Natural killer cell (primary cell): ENCODE results near the gene DHCR24. TPM values are rescaled to one million over a fixed set of nuclear protein-coding genes. Genes with fewer than 3 reads are reported as not detected.

Experiments used
- ATAC-seq, 3 donors: fragments of 150-1000 bp in 2 of 3; fragments of 200-7000 bp in 1 of 3; cut with Tn5 transposase; 1 replicate in 1 of 3; 2 replicates in 2 of 3; pipeline ENCODE4 v1.10.0; 2021; ENCODE audit warnings: mild to moderate bottlenecking in 2 of 3, moderate library complexity in 2 of 3
- DNase-seq, 2 donors: peaks; one replicate each; pipeline versions ENCODE4 v3.0.0 to v3.0.0-alpha.2; 2013 to 2021; ENCODE audit warnings: mixed read lengths in 1 of 2
- H3K27ac ChIP-seq: one replicate; pipeline ENCODE4 v1.5.1; 2013; ENCODE audit warnings: mild to moderate bottlenecking, low read length
- H3K27me3 ChIP-seq: one replicate; pipeline ENCODE4 v1.6.1; 2013; ENCODE audit warnings: low read length; ENCODE audit not compliant: control insufficient read depth, insufficient read depth
- H3K36me3 ChIP-seq: one replicate; pipeline ENCODE4 v1.6.1; 2013; ENCODE audit warnings: low read length; ENCODE audit not compliant: control insufficient read depth, insufficient read depth
- H3K4me1 ChIP-seq: one replicate; pipeline ENCODE4 v1.6.1; 2013; ENCODE audit warnings: low read length; ENCODE audit not compliant: control insufficient read depth, insufficient read depth
- H3K4me3 ChIP-seq: one replicate; pipeline ENCODE4 v1.5.1; 2013; ENCODE audit warnings: low read length
- H3K9me3 ChIP-seq: one replicate; pipeline ENCODE4 v1.6.1; 2013; ENCODE audit warnings: low read length; ENCODE audit not compliant: control insufficient read depth, insufficient read depth
- H3K27ac Mint-ChIP-seq, 2 donors: one replicate each; pipeline ENCODE4 v1.8.0; 2022; ENCODE audit warnings: mild to moderate bottlenecking in 2 of 2, mixed read lengths in 2 of 2, moderate library complexity in 1 of 2
- H3K27me3 Mint-ChIP-seq, 2 donors: one replicate each; pipeline ENCODE4 v1.8.0; 2022; ENCODE audit warnings: low read depth in 2 of 2, mixed read lengths in 2 of 2
- H3K36me3 Mint-ChIP-seq: one replicate; pipeline ENCODE4 v1.8.0; 2022; ENCODE audit warnings: mixed read lengths
- H3K4me1 Mint-ChIP-seq, 2 donors: one replicate each; pipeline ENCODE4 v1.8.0; 2022; ENCODE audit warnings: mixed read lengths in 2 of 2
- H3K4me3 Mint-ChIP-seq: one replicate; pipeline ENCODE4 v1.8.0; 2022; ENCODE audit warnings: mild to moderate bottlenecking, moderate library complexity, mixed read lengths
- H3K9me3 Mint-ChIP-seq, 2 donors: one replicate each; pipeline ENCODE4 v1.8.0; 2022; ENCODE audit warnings: mixed read lengths in 2 of 2
- WGBS: methylation state at CpG from one replicate; pipeline ENCODE4 v1.1.7; 2013; ENCODE audit warnings: missing lambda C conversion rate; ENCODE audit not compliant: insufficient coverage; 5-methylcytosine and 5-hydroxymethylcytosine counted together
- intact Hi-C: fragments of 100-400 bp; cut with micrococcal nuclease; formaldehyde crosslinking; loops from one replicate; pipeline ENCODE4 v1.14.2; 2022
- total RNA-seq, 4 donors: library from RNA; stranded (reverse); fragments of 120-200 nt in 1 of 4; gene quantifications; one replicate each; pipeline versions ENCODE4 v1.2.3 to v1.2.4, GENCODE V29; 2013 to 2022
- TF ChIP-seq, protein P1 (sequence below): fragments of 200-600 bp; IDR thresholded peaks from one replicate; pipeline ENCODE4 v1.8.0; 2022; ENCODE audit warnings: antibody characterized with exemption

The DHCR24 gene
- total RNA-seq, 3 donors from 2014 or later (not counting 1 experiment from before 2014, with no cell fraction given): 8.7 to 17.2 (median 10.4) TPM

GRCh38 chr1:54846716-54847284, 40.2 kb downstream of the DHCR24 start:
- Mint-ChIP-seq H3K27me3 (no peaks in the 10 kb centered on the region), H3K36me3 (no peaks in the 10 kb centered on the region), H3K9me3 (no peaks in the 10 kb centered on the region), H3K4me1 (peaks cover 0 to 9% of the 10 kb centered on the region in 2 donors), H3K4me3 (no peak overlapping the region), H3K27ac (peak overlapping the region in 1 of 2 donors; percentile 18)
- intact Hi-C loops: no loop called here
- ATAC-seq: no peak
- Histone ChIP-seq H3K27me3 (no peaks in the 10 kb centered on the region), H3K4me1 (no peaks in the 10 kb centered on the region), H3K9me3 (no peaks in the 10 kb centered on the region), H3K27ac (no peak overlapping the region), H3K36me3 (peaks cover 25% of the 10 kb centered on the region), H3K4me3 (no peak overlapping the region)
- TF ChIP-seq, protein P1, sequence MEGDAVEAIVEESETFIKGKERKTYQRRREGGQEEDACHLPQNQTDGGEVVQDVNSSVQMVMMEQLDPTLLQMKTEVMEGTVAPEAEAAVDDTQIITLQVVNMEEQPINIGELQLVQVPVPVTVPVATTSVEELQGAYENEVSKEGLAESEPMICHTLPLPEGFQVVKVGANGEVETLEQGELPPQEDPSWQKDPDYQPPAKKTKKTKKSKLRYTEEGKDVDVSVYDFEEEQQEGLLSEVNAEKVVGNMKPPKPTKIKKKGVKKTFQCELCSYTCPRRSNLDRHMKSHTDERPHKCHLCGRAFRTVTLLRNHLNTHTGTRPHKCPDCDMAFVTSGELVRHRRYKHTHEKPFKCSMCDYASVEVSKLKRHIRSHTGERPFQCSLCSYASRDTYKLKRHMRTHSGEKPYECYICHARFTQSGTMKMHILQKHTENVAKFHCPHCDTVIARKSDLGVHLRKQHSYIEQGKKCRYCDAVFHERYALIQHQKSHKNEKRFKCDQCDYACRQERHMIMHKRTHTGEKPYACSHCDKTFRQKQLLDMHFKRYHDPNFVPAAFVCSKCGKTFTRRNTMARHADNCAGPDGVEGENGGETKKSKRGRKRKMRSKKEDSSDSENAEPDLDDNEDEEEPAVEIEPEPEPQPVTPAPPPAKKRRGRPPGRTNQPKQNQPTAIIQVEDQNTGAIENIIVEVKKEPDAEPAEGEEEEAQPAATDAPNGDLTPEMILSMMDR: no peak
- DNase-seq: no peak
- WGBS: 92% methylated on average over 9 of the region's 9 CpGs

DNA sequence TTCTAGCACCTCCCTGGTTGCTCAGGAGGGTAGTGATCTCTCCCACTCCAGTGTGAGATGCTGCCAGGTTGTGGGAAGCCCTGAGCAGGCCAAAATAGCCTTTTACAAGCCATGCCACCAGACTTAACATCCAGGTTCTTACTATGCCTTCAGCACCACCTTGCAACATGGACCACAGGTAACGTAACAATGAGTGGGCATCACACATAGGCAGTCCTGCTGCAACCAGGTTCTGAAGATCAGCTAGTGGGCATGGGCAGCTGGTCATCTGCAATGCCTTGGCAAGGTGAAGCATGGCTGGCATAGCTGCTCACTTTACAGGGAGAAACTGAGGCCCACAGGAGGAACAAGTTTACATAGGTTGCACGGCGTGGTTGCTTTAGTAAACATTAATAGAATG, 40.7 kb downstream of the DHCR24 start:
- Histone ChIP-seq H3K27me3 (no peaks in the 10 kb centered on the region), H3K36me3 (peaks cover 25% of the 10 kb centered on the region), H3K27ac (no peak overlapping the region), H3K4me3 (no peak overlapping the region), H3K4me1 (no peaks in the 10 kb centered on the region), H3K9me3 (no peaks in the 10 kb centered on the region)
- Mint-ChIP-seq H3K4me3 (no peak overlapping the region), H3K9me3 (no peaks in the 10 kb centered on the region), H3K36me3 (no peaks in the 10 kb centered on the region), H3K27ac (no peak overlapping the region), H3K27me3 (no peaks in the 10 kb centered on the region), H3K4me1 (peaks cover 0 to 9% of the 10 kb centered on the region in 2 donors)
- intact Hi-C loops: no loop called here
- 97% methylated on average over 3 of the region's 3 CpGs for WGBS
- DNase-seq: no peak
- ATAC-seq: no peak
- TF ChIP-seq, protein P1: no peak

GRCh38 chr1:54845772-54846171, 41.2 kb downstream of the DHCR24 start:
- H3K4me1 ChIP-seq: no peaks in the 10 kb centered on the region
- H3K4me3 Mint-ChIP-seq: no peak overlapping the region
- no peak overlapping the region for H3K27ac ChIP-seq
- intact Hi-C loops: no loop called here
- H3K4me1 Mint-ChIP-seq: peaks cover 0 to 9% of the 10 kb centered on the region in 2 donors
- no peaks in the 10 kb centered on the region for H3K9me3 Mint-ChIP-seq
- no peaks in the 10 kb centered on the region for H3K27me3 ChIP-seq
- no peaks in the 10 kb centered on the region for H3K36me3 Mint-ChIP-seq
- peaks cover 25% of the 10 kb centered on the region for H3K36me3 ChIP-seq
- TF ChIP-seq, protein P1: no peak
- DNase-seq (no peak), ATAC-seq (no peak)
- no peaks in the 10 kb centered on the region for H3K27me3 Mint-ChIP-seq
- no peaks in the 10 kb centered on the region for H3K9me3 ChIP-seq
- 93% methylated on average over 4 of the region's 5 CpGs for WGBS
- peak overlapping the region in 1 of 2 donors; percentile 20 for H3K27ac Mint-ChIP-seq
- no peak overlapping the region for H3K4me3 ChIP-seq

- Mint-ChIP-seq H3K4me1 (peaks cover 0 to 14% of the 10 kb centered on the region in 2 donors), H3K4me3 (no peak overlapping the region), H3K27me3 (no peaks in the 10 kb centered on the region), H3K36me3 (no peaks in the 10 kb centered on the region), H3K9me3 (no peaks in the 10 kb centered on the region), H3K27ac (no peak overlapping the region)
- Histone ChIP-seq H3K27me3 (no peaks in the 10 kb centered on the region), H3K4me1 (no peaks in the 10 kb centered on the region), H3K36me3 (peaks cover 18% of the 10 kb centered on the region), H3K9me3 (no peaks in the 10 kb centered on the region), H3K4me3 (no peak overlapping the region), H3K27ac (no peak overlapping the region)
- ATAC-seq (no peak), DNase-seq (no peak)
- intact Hi-C loops: no loop called here
- WGBS: 93% methylated on average over 3 of the region's 3 CpGs
- TF ChIP-seq, protein P1: no peak
Observed at GRCh38 chr1:54844564-54844963, 42.4 kb downstream of the DHCR24 start.
